HepG2 (cell line): ENCODE measurements around the gene ZMYND8. TPM values are rescaled to one million over a fixed set of nuclear protein-coding genes. Genes with fewer than 3 reads are reported as not detected.
A peak's percentile ranks its signal among the peaks of the same experiment; 100 is the strongest.

ENCODE experiments used
- ADNP ChIP-seq: sonication (generic); formaldehyde crosslinking; IDR thresholded peaks from 2 replicates; pipeline ENCODE4 v1.4.0; 2020; ENCODE audit warnings: missing genetic modification reagents
- CEBPZ ChIP-seq: IDR thresholded peaks from 2 replicates; pipeline ENCODE4 v1.6.1; 2012; ENCODE audit warnings: low read length, improper control_type of control experiment
- CTCF ChIP-seq: sonication (generic); formaldehyde crosslinking; IDR thresholded peaks from 2 replicates; pipeline ENCODE4 v1.5.0; 2020; ENCODE audit warnings: mild to moderate bottlenecking, missing genetic modification reagents, moderate library complexity
- DBP ChIP-seq: sonication (generic); formaldehyde crosslinking; IDR thresholded peaks from 2 replicates; pipeline ENCODE4 v1.4.0; 2020; ENCODE audit warnings: missing genetic modification reagents; ENCODE audit errors: not compliant biosample characterization
- HOXA5 ChIP-seq: sonication (generic); formaldehyde crosslinking; IDR thresholded peaks from 2 replicates; pipeline ENCODE4 v1.4.0; 2020; ENCODE audit warnings: missing genetic modification reagents
- IRF1 ChIP-seq: sonication (generic); formaldehyde crosslinking; IDR thresholded peaks from 2 replicates; pipeline ENCODE4 v1.4.0; 2020; ENCODE audit warnings: low read depth, mild to moderate bottlenecking, missing genetic modification reagents
- KLF15 ChIP-seq: sonication (generic); formaldehyde crosslinking; IDR thresholded peaks from 2 replicates; pipeline ENCODE4 v1.8.1; 2023; ENCODE audit warnings: borderline replicate concordance, mild to moderate bottlenecking, inconsistent platforms, missing genetic modification reagents, mixed read lengths
- MATR3 ChIP-seq: sonication (generic); formaldehyde crosslinking; IDR thresholded peaks from 2 replicates; pipeline ENCODE4 v1.4.0; 2020; ENCODE audit warnings: missing genetic modification reagents
- MXD3 ChIP-seq: IDR thresholded peaks from 2 replicates; pipeline ENCODE4 v1.6.1; 2016; ENCODE audit warnings: mild to moderate bottlenecking, missing biosample characterization, missing genetic modification reagents
- NR2C2 ChIP-seq: sonication (generic); formaldehyde crosslinking; IDR thresholded peaks from 2 replicates; pipeline ENCODE4 v1.4.0; 2020; ENCODE audit warnings: missing genetic modification reagents, mild to moderate bottlenecking, moderate library complexity, borderline replicate concordance
- PHF5A ChIP-seq: IDR thresholded peaks from one replicate; pipeline ENCODE4 v1.6.1; 2018; ENCODE audit warnings: low read depth, missing genetic modification reagents; ENCODE audit not compliant: unreplicated experiment
- SMAD9 ChIP-seq: sonication (generic); formaldehyde crosslinking; IDR thresholded peaks from 2 replicates; pipeline ENCODE4 v1.5.1; 2020; ENCODE audit warnings: mild to moderate bottlenecking, missing genetic modification reagents
- THAP7 ChIP-seq: sonication (generic); formaldehyde crosslinking; IDR thresholded peaks from 2 replicates; pipeline ENCODE4 v1.8.1; 2023; ENCODE audit warnings: mild to moderate bottlenecking, missing genetic modification reagents
- ZBTB37 ChIP-seq: sonication (generic); formaldehyde crosslinking; IDR thresholded peaks from 2 replicates; pipeline ENCODE4 v1.4.0; 2020; ENCODE audit warnings: mild to moderate bottlenecking, missing genetic modification reagents
- ZBTB7B ChIP-seq: sonication (generic); formaldehyde crosslinking; IDR thresholded peaks from 2 replicates; pipeline ENCODE4 v1.4.0; 2020; ENCODE audit warnings: missing genetic modification reagents
- ZNF343 ChIP-seq: sonication (generic); formaldehyde crosslinking; IDR thresholded peaks from 2 replicates; pipeline ENCODE4 v1.4.0; 2020; ENCODE audit warnings: mild to moderate bottlenecking, missing genetic modification reagents
- ZNF562 ChIP-seq: sonication (generic); formaldehyde crosslinking; IDR thresholded peaks from 2 replicates; pipeline ENCODE4 v1.8.0; 2022; ENCODE audit warnings: missing genetic modification reagents, borderline replicate concordance
- polyA plus RNA-seq, 8 experiments: library from polyadenylated mRNA; depleted of rRNA in 3 of 8; stranded (reverse) in 7 of 8; unstranded in 1 of 8; fragments of >200 nt; fragmentation: Illumina TruSeq in 4 of 8; extraction: Trizol in 4 of 8; gene quantifications; 2 replicates each; pipeline versions ENCODE4 v1.2.1 to v1.2.3, GENCODE V29; 2011 to 2016; ENCODE audit warnings: low read depth in 4 of 8, missing spikeins in 1 of 8, mixed read lengths in 1 of 8; ENCODE audit not compliant: insufficient read depth in 1 of 8
- total RNA-seq, 5 experiments: library from RNA; depleted of rRNA; stranded (reverse); fragments of >200 nt; fragmentation: Illumina TruSeq; extraction: Trizol; gene quantifications; 2 replicates each; pipeline ENCODE4 v1.2.3, GENCODE V29; 2016; ENCODE audit warnings: low read depth in 1 of 5

The ZMYND8 gene
- total and polyA plus RNA-seq, 2 of the 13 experiments (the other 11 are each of a cell fraction or from before 2014, with no cell fraction given) = 53.9 to 84.7 TPM

- TF ChIP-seq ZBTB37 (CRISPR knock-in tag) (peak; percentile 82), KLF15 (CRISPR knock-in tag) (peak; percentile 91), ADNP (0 out of 2 replicates have a peak, but pooled peaks have one; percentile 83), PHF5A (peak; percentile 100), DBP (CRISPR knock-in tag) (peak; percentile 99), SMAD9 (0 out of 2 replicates have a peak, but pooled peaks have one; percentile 31), ZNF562 (CRISPR knock-in tag) (no peak), NR2C2 (peak; percentile 75), ZBTB7B (peak; percentile 97), ZNF343 (peak; percentile 92), MATR3 (CRISPR knock-in tag) (no peak), HOXA5 (CRISPR knock-in tag) (peak; percentile 99), MXD3 (peak; percentile 78; the same call in 1 of the 2 replicates), THAP7 (peak; percentile 97), CEBPZ (no peak), CTCF (CRISPR knock-in tag) (peak; percentile 21; the same call in 1 of the 2 replicates), IRF1 (CRISPR knock-in tag) (peak; percentile 14; the same call in 1 of the 2 replicates)
Measured at GRCh38 chr20:47357296-47358038, 968 bp upstream of the ZMYND8 start (continued).
